ENCODE measurements around the gene KIAA0319L.

DNA sequence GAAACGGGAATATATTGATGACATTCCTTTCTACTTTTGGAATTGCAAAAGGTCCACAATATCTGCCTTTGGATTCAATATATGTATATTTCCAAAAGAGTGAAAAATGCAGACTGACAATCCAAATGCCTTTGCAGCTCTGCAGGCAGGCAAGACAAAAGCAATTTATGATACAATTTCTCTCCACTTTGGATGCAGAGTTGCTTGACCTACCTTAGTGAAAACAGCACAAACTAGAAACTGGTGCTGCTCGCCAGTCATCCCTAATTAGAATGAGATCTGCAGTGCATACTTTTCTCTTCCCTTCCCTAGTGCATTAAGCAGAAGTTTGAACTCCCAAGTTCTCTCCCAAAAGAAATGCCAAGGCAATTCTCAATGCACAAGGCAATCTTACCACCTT is 56.8 kb downstream of the KIAA0319L start:
- TF ChIP-seq CTCF (conservative IDR thresholded peaks at IDR 0.05) (no peak), EZH2 (IDR thresholded peaks at IDR 0.05; ENCODE audit: low read depth) (no peak)
